Smooth muscle cell (in vitro differentiated cells): ENCODE measurements around the gene IL17RE. TPM values are rescaled to one million over a fixed set of nuclear protein-coding genes. Genes with fewer than 3 reads are reported as not detected.

ENCODE experiments used
- DNase-seq: peaks from one replicate; lab custom pipeline; 2025; ENCODE audit not compliant: unreplicated experiment; lab: John Stamatoyannopoulos, UW
- H2AFZ ChIP-seq: fragments of 200-600 bp; sonication (generic); 2 replicates; pipeline ENCODE4 v1.6.0; 2016; ENCODE audit warnings: antibody characterized with exemption, low read depth, mild to moderate bottlenecking
- H3F3A ChIP-seq: fragments of 200-600 bp; sonication (generic); 2 replicates; pipeline ENCODE4 v1.6.0; 2017; ENCODE audit warnings: antibody characterized with exemption, low read depth
- H3K27ac ChIP-seq: fragments of 200-600 bp; sonication (generic); 2 replicates; pipeline ENCODE4 v1.5.1; 2016; ENCODE audit warnings: low read depth, mild to moderate bottlenecking
- H3K27me3 ChIP-seq: fragments of 200-600 bp; sonication (generic); 2 replicates; pipeline ENCODE4 v1.6.1; 2016; ENCODE audit warnings: low read depth, mild to moderate bottlenecking
- H3K36me3 ChIP-seq: fragments of 200-600 bp; sonication (generic); 2 replicates; pipeline ENCODE4 v1.5.1; 2016; ENCODE audit warnings: low read depth
- H3K4me1 ChIP-seq: fragments of 200-600 bp; sonication (generic); 2 replicates; pipeline ENCODE4 v1.5.1; 2016; ENCODE audit warnings: low read depth
- H3K4me2 ChIP-seq: fragments of 200-600 bp; sonication (generic); 2 replicates; pipeline ENCODE4 v1.6.0; 2016; ENCODE audit warnings: mild to moderate bottlenecking
- H3K4me3 ChIP-seq: fragments of 200-600 bp; sonication (generic); 2 replicates; pipeline ENCODE4 v1.5.1; 2016; ENCODE audit warnings: mild to moderate bottlenecking
- H3K79me2 ChIP-seq: fragments of 200-600 bp; sonication (generic); 2 replicates; pipeline ENCODE4 v1.6.0; 2016; ENCODE audit warnings: low read depth, mild to moderate bottlenecking
- H3K9ac ChIP-seq: fragments of 200-600 bp; sonication (generic); 2 replicates; pipeline ENCODE4 v1.6.0; 2016; ENCODE audit warnings: low read depth
- H3K9me3 ChIP-seq: fragments of 200-600 bp; sonication (generic); replicated peaks from 2 replicates; pipeline ENCODE4 v1.5.1; 2016; ENCODE audit warnings: low read depth
- H4K20me1 ChIP-seq: fragments of 200-600 bp; sonication (generic); 2 replicates; pipeline ENCODE4 v1.6.0; 2016; ENCODE audit warnings: low read depth
- WGBS: methylation state at CpG from one replicate; pipeline ENCODE4 v1.1.7; 2016; ENCODE audit warnings: low lambda C conversion rate; 5-methylcytosine and 5-hydroxymethylcytosine counted together
- polyA plus RNA-seq: library from polyadenylated mRNA; unstranded; fragments of >200 nt; fragmentation: Nextera tagmentation; extraction: Ambion mirVana; gene quantifications from 2 replicates; pipeline ENCODE4 v1.2.1, GENCODE V29; 2016
- total RNA-seq: library from RNA; depleted of rRNA; stranded (reverse); fragments of >200 nt; gene quantifications from 2 replicates; pipeline ENCODE4 v1.2.3, GENCODE V29; 2014
- TF ChIP-seq, protein P1 (sequence below): fragments of 200-600 bp; sonication (generic); IDR thresholded peaks from 2 replicates; pipeline ENCODE4 v1.5.1; 2017; ENCODE audit warnings: borderline replicate concordance, mild to moderate bottlenecking, antibody characterized with exemption; ENCODE audit not compliant: insufficient read depth, poor library complexity, severe bottlenecking

Gene IL17RE
- total and polyA plus RNA-seq, 2 experiments from 2014 or later: 0.32 to 4.9 TPM

DNA sequence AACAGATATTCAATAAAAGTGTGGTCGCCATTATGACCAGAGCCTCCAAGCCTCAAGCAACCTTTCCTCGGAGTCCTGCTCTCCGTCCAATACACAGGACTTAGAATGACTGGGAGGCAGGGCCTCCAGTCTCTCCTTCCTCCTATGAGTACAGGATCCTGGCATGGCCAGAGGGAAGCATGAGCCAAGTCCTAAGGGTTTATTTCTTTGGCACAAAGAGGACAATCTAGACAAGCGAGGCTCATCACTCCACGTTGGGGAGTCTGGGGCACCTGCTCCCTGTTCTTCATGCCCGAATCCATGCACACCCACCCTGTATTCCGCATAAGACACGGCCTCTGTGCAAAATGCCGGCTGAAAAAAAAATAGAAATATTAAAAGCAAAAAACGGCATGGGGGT, 42.7 kb downstream of the IL17RE start:
- Histone ChIP-seq H3K4me3 (no peak overlapping the region), H3K27ac (no peak overlapping the region), H3K36me3 (no peaks in the 10 kb centered on the region), H4K20me1 (no peaks in the 10 kb centered on the region), H2AFZ (no peak overlapping the region), H3K9ac (no peak overlapping the region), H3F3A (peaks cover 12% of the 10 kb centered on the region), H3K4me2 (peak overlapping the region; percentile 97), H3K4me1 (peaks cover 6% of the 10 kb centered on the region), H3K9me3 (no peaks in the 10 kb centered on the region), H3K27me3 (no peaks in the 10 kb centered on the region), H3K79me2 (no peaks in the 10 kb centered on the region)
- no peak for DNase-seq
- 95% methylated on average over 10 of the region's 10 CpGs for WGBS
- TF ChIP-seq, protein P1, sequence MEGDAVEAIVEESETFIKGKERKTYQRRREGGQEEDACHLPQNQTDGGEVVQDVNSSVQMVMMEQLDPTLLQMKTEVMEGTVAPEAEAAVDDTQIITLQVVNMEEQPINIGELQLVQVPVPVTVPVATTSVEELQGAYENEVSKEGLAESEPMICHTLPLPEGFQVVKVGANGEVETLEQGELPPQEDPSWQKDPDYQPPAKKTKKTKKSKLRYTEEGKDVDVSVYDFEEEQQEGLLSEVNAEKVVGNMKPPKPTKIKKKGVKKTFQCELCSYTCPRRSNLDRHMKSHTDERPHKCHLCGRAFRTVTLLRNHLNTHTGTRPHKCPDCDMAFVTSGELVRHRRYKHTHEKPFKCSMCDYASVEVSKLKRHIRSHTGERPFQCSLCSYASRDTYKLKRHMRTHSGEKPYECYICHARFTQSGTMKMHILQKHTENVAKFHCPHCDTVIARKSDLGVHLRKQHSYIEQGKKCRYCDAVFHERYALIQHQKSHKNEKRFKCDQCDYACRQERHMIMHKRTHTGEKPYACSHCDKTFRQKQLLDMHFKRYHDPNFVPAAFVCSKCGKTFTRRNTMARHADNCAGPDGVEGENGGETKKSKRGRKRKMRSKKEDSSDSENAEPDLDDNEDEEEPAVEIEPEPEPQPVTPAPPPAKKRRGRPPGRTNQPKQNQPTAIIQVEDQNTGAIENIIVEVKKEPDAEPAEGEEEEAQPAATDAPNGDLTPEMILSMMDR: no peak

DNA sequence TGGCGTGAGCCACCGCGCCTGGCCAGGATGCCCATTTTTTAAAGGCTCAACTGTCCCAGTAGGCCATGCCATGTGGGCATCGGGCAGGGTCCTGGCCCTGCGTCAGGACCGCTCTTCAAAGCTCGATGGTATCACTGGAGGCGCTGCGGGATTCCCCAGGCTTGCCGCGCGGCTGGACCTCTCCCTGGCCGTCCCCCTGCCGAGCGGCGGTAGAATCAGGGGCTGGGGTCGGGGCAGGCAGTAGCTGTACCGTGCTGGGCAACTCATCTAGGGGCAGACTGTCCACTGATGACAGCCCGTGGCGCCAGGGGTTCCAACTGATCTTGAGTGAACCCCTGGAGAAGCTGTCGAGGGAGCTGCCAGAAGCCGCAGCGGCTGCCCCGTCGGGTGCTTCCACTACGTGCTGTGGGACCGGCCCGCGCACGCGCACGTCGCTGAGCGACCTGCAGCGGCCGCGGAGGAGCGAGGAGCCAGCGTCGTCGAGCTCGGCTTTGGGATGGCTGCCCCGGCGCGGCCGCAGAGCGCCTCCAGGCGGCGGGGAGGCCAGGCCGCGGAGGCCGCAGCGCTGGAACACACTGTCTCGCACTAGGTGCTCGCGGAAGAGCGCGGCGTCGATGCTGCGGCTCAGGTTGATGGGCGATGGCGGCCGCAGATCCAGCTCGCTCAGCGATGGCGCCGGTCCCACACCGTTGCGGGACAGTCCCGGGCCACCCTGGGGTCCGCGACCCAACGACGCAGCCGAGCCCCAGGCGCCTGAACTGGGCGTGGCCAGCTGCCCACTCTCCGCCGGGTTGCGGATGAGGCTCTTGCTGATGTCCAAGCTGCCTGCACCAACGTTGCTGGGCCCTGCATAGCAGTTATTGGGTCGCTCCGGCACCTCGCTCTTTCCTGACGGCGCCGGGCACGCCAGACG, 43.7 kb downstream of the IL17RE start:
- Histone ChIP-seq H3K4me2 (peak overlapping the region; percentile 97), H3K79me2 (no peaks in the 10 kb centered on the region), H3K9me3 (no peaks in the 10 kb centered on the region), H3K4me1 (peaks cover 6% of the 10 kb centered on the region), H2AFZ (peak overlapping the region; percentile 83), H3K36me3 (no peaks in the 10 kb centered on the region), H3K27me3 (no peaks in the 10 kb centered on the region), H4K20me1 (no peaks in the 10 kb centered on the region), H3K9ac (peak overlapping the region; percentile 51), H3K27ac (peak overlapping the region; percentile 23), H3K4me3 (peak overlapping the region; percentile 54), H3F3A (peaks cover 12% of the 10 kb centered on the region)
- TF ChIP-seq, protein P1: peak; percentile 68
- WGBS: 2% methylated on average over 90 of the region's 90 CpGs
- peak; percentile 66 for DNase-seq

DNA sequence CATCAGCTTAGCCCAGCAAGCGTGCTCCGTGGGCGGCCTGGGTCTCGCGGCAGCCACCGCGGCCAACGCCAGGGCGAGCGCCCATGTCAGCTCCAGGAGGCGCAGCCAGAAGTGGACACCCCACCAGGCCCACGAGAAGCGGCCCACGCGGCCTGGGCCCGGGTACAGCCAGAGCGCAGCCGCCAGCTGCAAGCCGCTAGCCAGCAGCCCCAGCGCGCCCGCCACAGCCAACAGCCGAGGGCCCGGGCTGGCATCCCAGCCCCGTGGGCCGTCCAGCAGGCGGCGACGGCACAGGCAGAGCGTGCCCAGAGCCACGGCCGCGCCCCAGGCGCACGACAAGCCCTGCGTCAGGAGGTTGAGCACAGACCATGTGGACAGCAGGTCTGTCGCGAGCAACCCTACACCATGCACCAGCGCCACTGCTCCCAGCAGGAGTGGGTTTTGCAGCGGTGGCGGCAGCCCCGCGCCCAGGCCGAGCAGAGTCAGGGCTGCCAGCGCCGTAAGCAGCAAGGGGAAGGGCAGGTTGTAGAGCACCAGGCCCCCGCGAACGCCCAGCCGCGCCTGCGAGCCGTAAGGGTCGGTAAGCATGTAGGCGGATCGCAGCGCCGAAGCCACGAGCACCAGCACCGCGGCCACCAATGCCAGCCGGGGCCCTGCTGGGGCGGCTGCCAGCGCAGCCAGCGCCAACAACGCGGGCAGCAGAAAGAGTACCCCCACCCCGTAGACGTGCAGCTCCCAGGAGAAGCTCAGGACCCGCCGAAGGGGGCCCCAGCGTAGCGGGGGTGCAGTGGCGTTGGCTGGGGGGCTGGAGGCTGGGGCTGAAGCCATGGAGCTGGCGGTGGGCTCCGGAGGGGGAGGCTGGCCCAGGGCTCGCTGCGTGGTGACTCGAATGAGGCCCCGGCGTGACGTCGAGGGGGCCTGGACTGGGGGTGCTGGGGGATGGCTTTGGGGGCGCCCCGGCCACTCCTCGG, 44.7 kb downstream of the IL17RE start:
- 11% methylated on average over 66 of the region's 86 CpGs for WGBS

More for the DNA sequence above, 44.7 kb downstream of the IL17RE start:
- Histone ChIP-seq H3K27me3 (no peaks in the 10 kb centered on the region), H4K20me1 (no peaks in the 10 kb centered on the region), H3K79me2 (no peaks in the 10 kb centered on the region), H3K4me2 (peak overlapping the region; percentile 97), H3K9ac (no peak overlapping the region), H3F3A (peaks cover 12% of the 10 kb centered on the region), H3K27ac (no peak overlapping the region), H3K9me3 (no peaks in the 10 kb centered on the region), H3K36me3 (no peaks in the 10 kb centered on the region), H3K4me3 (peak overlapping the region; percentile 54), H2AFZ (peak overlapping the region; percentile 83), H3K4me1 (peaks cover 6% of the 10 kb centered on the region)
- TF ChIP-seq, protein P1: peak; percentile 59
- DNase-seq: peak; percentile 53
